22Rv1 (cell line): ENCODE results near the gene HTR2B.

Experiments
- H3K27ac ChIP-seq: fragments of 450-650 bp; 2 replicates; pipeline ENCODE4 v1.5.1; 2017
- CTCF ChIP-seq: fragments of 450-650 bp; IDR thresholded peaks from 2 replicates; pipeline ENCODE4 v1.5.1; 2017; ENCODE audit warnings: mild to moderate bottlenecking
- ZFX ChIP-seq: fragments of 450-650 bp; IDR thresholded peaks from 2 replicates; pipeline ENCODE4 v1.6.1; 2017; ENCODE audit warnings: antibody characterized with exemption, borderline replicate concordance

HTR2B gene

DNA sequence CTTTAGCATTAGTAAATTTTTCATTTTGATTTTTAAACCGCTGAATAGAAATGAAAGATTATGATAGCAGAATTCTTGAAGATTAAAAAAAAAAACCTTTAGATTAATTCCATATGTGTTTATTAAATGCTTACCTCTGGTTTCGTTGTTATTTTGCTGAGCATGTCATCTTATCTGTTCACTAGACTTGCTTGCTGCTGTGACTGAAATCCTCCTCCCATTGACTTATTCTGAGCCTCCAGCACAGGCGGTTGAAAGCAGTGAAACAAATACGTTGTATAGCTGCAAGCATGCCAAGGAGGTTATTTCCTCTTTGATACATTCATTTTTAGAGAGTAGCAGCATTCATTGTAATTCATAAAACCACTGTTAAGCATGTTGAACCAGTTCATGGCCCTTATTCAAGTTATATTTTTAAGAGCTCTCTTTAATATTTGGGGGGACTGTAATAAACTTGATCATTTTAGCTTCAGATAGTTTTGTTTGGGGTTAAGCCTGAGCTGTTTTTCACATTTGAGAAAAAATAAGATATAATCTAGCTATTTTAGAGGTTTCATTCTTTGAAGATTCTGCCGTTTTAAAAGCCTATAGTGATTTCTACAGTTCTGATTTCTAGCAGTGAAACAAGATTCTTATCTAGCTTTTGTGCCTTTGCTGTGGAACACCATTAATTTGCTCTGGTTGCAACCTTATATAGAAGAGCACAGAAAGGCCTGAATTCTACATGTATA, at the start of gene HTR2B:
Gene HTR2B (minus strand): TSS at position 205 of the 731 bp plus-strand sequence. CDS start 1,278 bp downstream, outside the sequence.
- H3K27ac ChIP-seq = no peak within 1 kb of the TSS
- TF ChIP-seq ZFX (no peak), CTCF (no peak)

- no peak overlapping the region for H3K27ac ChIP-seq
- no peak for TF ChIP-seq CTCF
- no peak for TF ChIP-seq ZFX
Measured at GRCh38 chr2:231174211-231174651, 49.4 kb upstream of the HTR2B start.

GRCh38 chr2:231172025-231172424, 47.2 kb upstream of the HTR2B start:
- TF ChIP-seq CTCF = no peak
- no peak for TF ChIP-seq ZFX
- no peak overlapping the region for H3K27ac ChIP-seq

- no peak overlapping the region for H3K27ac ChIP-seq
- TF ChIP-seq CTCF (no peak), ZFX (no peak)
Measured at GRCh38 chr2:231170055-231170454, 45.2 kb upstream of the HTR2B start.

DNA sequence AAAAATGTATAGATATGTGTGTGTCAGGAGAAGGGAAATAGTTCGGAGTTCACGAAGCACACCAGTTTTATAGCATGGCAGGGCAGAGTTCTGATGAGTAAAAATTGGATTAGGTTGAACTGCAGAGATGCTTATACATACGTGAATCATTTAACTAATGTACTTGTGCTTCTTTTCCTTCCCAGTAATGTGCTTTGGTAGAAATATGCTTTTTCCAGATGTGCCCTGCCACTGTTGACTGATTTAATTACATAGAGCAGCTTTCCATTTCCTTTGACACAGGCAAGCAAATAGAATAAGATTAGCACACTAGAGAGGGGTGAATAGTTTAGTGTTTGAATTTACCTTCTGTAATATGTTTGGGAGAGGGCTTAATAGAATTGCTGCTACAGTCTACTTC, 44.6 kb upstream of the HTR2B start:
- no peak overlapping the region for H3K27ac ChIP-seq
- no peak for TF ChIP-seq ZFX
- no peak for TF ChIP-seq CTCF

DNA sequence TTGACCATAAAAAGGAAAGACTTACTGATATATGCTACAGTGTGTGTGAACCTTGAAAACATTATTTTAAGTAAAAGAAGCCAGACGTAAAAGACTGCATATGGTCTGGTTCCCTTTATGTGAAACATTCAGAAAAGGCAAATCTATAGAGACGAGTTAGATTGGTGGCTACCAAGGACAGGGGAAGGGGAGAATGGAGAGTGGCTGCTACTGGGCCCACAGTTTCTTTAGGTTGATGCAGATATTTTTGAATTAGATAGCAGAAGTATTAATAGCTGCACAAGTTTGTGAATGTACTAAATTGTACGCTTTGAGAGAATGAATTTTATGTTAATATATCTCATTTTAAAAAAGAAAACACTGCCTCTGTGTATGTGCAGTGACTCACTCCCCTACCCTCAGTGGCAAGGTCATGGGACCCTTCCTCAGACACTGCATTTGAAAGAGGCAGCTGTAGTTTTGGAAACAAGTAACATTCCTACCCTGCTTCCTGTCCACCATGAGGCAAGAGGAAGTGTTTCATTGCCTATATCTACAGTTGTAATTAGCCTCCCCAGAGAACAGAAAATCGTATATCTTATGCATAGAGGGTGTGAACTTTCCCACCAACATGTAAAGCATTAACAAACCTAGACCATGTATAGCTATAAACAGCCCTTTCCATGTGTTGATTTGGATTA, 43.8 kb upstream of the HTR2B start:
- no peak overlapping the region for H3K27ac ChIP-seq
- TF ChIP-seq ZFX (no peak), CTCF (no peak)
